ENCODE data around the gene GPX2.

Gene GPX2

GRCh38 chr14:64942531-64943111 lies at the start of gene GPX2:
Gene GPX2 (minus strand): TSS chr14:64942745. CDS start chr14:64942726, 19 bp downstream.
- no peak for DNase-seq (ENCODE audit: low read depth)

DNA sequence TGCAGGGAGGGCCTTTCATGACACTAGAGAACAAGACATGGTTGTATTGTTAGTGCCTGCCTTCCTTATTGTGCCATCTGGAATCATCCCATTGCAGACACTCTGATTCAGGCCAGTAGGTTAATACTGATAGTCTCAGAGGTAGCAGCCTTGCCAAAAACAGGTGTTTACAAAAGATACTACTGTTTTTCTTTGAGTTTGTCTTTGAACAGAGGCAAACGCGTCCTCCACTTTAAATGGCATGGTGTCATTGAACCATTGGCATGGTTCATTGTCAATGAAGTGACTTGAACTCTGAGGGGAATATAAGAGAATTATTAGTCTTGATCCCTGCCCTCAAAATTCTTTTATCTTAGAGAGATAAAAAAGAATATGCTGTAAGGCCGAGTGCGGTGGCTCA lies 48.4 kb upstream of the GPX2 start:
- DNase-seq (ENCODE audit: low read depth): no peak

DNA sequence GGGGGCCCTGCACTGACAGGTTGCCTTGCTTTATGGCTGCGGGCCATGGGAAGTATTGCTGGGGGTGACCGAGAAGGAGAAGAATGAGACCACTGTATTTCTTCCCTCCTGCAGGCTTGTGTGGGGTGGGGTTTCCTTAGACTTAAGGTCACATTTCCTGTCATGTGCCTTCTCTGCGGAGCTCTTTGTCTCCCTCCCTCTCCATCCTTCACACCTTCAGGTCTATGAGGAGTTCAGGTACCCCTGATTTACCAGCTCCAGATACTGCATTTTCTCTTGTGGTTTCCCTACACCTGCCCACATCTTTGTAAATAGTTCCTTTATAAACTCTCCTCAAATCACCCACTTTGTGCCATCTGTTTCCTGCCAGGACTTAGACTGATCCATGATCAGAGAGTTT lies 47.8 kb upstream of the GPX2 start:
- no peak for DNase-seq (ENCODE audit: low read depth)

DNA sequence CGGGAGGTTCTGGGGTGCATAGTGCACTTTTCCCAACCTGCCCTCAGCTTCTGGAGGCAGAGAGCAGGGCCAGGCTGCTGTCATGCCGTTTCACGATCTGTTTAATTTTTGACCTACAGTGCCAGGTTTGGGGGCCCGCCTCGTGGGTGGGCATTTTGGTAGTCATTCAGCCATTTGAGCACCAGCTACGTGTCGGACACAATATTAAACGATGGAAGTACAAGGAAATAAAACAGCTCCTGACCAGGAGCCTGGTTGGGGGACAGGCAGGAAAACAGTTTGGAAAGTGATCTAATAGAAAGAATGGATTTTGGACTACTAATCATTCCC lies 44.9 kb upstream of the GPX2 start:
- no peak for DNase-seq (ENCODE audit: low read depth)

- peak; percentile 86 for DNase-seq (ENCODE audit: low read depth)
Observed at GRCh38 chr14:64986648-64987437, 44.3 kb upstream of the GPX2 start, which contains the start of gene FNTB. Gene FNTB (plus strand): TSS chr14:64986895. CDS start chr14:64986954, 59 bp downstream.

- DNase-seq (ENCODE audit: low read depth): no peak
Observed at GRCh38 chr14:64983439-64984310, 41.1 kb upstream of the GPX2 start.

DNA sequence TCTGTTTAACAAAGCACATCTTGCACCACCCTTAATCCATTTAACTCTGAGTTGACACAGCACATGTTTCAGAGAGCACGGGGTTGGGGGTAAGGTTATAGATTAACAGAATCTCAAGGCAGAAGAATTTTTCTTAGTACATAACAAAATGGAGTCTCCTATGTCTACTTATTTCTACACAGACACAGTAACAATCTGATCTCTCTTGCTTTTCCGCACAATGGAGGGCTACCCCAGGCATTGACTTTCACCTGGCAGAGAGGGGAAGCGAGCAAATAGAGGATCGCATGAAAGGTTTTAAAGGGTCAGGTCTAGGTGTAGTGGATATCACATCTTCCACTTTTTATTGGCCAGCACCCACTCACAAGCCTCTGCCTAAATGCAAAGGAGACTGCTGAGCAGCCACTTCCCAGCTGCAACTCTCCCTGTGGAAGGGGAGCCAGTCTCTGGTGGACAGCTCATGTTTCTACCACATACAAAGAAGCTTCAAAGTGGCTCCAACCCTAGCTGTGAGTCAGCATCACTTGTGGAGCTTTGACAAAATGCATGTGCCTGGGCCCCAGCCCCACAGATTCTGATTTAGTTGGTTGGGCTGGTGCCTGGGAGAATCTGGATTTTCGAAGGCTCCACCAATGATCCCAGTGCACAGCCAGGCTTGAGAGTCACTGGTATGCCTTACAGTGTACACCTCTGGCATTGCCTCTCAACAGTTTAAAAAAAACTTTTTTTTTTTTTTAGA lies 37.0 kb upstream of the GPX2 start:
- no peak for DNase-seq (ENCODE audit: low read depth)

- DNase-seq (ENCODE audit: low read depth): no peak
Observed at GRCh38 chr14:64974563-64974962, 32.0 kb upstream of the GPX2 start.

GRCh38 chr14:64973826-64974225 lies 31.3 kb upstream of the GPX2 start:
- no peak for DNase-seq (ENCODE audit: low read depth)

DNA sequence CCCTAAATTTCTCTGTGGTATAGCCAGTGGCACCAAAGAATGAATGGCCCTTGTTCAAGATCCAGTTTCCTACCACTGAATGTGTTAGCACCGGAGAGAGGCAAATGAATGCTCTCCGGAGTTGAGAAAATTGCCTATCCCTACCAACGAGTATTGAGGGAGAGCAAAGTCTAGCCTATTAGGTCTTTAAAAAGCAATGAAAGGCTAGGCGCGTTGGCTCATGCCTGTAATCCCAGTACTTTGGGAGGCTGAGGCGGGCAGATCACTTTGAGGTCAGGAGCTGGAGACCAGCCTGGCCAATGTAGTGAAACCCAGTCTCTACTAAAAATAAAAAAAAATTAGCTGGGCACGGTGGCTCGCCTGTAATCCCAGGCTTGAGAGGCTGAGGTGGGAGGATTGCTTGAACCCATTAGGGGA lies 30.5 kb upstream of the GPX2 start:
- DNase-seq (ENCODE audit: low read depth): no peak

- DNase-seq (ENCODE audit: low read depth): peak; percentile 25
Observed at GRCh38 chr14:64971943-64972791, 29.6 kb upstream of the GPX2 start, which contains the start of gene RAB15. Gene RAB15 (minus strand): TSS chr14:64972336. CDS start chr14:64972076, 260 bp downstream.

DNA sequence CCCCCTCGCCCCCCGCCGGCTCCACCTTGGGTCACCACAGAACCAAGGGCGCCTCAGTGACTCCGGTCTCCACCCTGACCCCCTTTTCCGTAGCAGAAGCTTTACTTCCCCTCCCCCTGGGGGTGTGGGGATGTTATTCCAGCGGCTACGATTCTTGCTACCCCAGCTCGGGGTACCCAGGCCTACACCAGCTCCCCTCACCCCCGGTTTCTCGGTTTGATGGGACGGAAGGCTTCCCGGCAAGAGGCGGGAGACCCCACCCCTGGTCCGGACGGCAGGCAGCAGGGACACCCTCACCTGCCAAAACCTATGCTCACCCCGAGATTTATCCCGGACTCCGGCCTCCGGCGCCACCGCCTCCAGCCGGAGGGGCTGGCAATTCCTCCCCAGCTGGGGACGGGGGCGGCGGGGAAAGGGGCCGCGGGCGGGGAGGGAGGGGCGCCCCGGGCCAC lies 29.0 kb upstream of the GPX2 start:
- DNase-seq (ENCODE audit: low read depth): no peak

DNA sequence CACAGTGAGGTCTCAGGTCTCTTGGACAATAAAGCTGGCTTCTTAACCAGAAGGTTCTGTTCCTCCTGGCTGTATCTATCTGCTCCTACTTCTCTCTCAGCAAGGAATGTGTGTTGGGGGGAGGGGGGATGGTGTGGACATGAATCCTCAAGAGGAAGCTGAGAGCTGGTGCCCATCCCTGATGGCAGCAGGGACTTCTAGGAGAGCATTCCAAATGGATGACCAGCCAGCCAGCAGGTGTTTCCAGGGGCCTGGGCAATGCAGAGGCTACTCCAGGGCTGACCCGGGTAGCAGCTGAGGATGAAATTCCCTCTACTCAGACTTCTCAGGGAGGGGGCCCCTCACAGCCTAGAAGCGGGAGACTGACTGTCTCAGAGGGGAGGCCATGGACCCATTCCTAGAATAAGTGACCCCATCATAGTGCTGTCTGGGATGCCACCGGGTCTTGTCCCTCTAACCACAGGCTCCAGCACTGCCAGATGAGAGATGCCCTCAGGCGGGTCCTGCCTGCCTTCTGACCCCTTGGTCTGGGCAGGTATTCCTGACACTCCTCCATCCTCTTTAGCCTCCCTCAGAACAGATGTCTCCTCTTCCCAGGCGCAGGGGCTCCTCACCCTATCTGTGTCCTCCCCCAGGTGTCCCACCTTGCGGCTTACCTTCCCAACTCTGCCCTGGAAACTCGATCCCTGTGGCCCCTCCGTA lies 28.4 kb upstream of the GPX2 start:
- no peak for DNase-seq (ENCODE audit: low read depth)

DNA sequence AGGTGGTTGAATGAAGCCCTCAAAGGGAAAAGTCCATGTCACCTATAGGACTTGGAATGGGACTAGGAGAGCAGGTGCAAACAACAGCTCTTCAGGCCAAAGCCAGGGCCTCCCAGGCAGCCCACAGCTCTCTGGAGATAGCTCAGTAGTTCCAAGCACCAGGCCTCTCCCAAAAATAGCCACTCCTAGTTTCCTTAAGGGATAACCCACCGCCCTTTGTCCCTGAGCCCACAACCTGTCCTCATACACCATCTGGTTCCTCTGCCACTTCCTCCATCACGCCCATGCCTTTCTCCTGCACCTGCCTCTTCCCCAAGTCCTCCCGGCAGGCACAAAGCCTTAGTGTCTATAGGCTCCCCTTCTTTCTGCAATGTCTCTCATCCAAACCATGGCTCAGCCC lies 27.5 kb upstream of the GPX2 start:
- no peak for DNase-seq (ENCODE audit: low read depth)

DNA sequence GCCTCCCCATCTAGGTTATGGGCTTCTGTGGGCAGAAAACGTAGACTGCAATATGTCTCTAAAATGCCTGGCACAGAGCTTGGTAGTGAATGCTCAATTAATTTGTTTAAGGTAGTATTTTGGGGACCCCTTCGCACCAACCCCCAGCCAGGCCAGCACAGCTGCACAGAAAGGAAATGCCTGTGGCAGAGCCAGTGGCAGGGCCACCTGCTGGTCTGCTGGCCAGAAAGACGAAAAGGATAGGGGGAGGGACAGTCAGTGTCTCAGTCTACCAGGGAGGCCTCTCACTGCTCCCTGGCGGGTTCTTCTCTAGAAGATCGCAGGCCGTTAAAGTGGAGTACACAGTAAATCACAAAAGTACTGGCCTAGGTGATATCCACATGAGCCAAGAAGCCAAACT lies 26.1 kb upstream of the GPX2 start:
- no peak for DNase-seq (ENCODE audit: low read depth)

- DNase-seq (ENCODE audit: low read depth): no peak
Observed at GRCh38 chr14:64968167-64968566, 25.6 kb upstream of the GPX2 start.

DNA sequence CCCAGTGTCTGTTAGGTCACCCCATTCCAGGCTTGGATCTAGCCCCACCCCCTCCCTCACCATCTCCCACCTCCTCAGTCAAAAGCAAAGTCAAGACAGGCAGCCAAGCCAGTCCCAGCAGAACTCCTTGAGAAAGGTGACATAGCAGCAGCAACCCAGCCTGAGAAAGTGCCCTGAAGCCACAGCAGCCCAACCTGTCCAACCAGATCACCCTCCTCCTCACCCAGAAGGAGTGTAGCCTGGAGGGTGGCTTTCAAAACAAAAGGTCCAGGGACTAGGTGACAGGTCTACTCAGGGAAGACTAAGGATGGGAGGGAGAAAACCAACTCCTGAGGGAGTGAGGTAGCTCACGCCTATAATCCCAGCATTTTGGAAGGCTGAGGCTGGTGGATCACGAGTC lies 24.4 kb upstream of the GPX2 start:
- no peak for DNase-seq (ENCODE audit: low read depth)

- DNase-seq (ENCODE audit: low read depth): no peak
Observed at GRCh38 chr14:64965356-64966000, 22.9 kb upstream of the GPX2 start.

DNA sequence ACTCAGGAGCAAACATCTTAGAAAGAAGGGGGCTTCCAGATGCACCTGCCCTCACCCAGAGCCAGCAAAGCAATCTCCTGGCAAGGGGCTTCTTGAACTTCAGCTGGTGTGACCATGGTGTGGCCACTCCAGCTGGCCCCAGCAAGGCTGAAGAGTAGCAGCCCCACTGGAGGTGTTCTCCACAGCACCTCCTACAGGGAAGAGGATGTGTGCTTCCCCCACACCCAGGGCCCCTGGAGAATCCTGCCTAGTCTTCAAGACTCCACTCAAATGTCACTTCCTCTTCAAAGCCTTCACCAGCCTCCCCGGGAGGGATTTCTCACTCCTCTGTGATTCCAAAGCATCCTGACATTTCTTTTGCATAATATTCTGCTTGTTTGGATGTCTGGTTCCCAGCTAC lies 21.1 kb upstream of the GPX2 start:
- DNase-seq (ENCODE audit: low read depth): no peak

GRCh38 chr14:64960762-64961276 lies 18.3 kb upstream of the GPX2 start:
- no peak for DNase-seq (ENCODE audit: low read depth)
